B cell (primary cell): ENCODE results near the gene MZB1.

Experiments used
- EZH2 ChIP-seq: IDR thresholded peaks from 2 replicates; pipeline ENCODE4 v1.6.1; 2012; ENCODE audit warnings: borderline replicate concordance, low read depth, mild to moderate bottlenecking, moderate library complexity, low read length; ENCODE audit not compliant: insufficient read depth, poor library complexity, severe bottlenecking
- TF ChIP-seq, protein P1 (sequence below): fragments of 200-600 bp; IDR thresholded peaks from one replicate; pipeline ENCODE4 v1.8.0; 2022; ENCODE audit warnings: antibody characterized with exemption, mild to moderate bottlenecking

DNA sequence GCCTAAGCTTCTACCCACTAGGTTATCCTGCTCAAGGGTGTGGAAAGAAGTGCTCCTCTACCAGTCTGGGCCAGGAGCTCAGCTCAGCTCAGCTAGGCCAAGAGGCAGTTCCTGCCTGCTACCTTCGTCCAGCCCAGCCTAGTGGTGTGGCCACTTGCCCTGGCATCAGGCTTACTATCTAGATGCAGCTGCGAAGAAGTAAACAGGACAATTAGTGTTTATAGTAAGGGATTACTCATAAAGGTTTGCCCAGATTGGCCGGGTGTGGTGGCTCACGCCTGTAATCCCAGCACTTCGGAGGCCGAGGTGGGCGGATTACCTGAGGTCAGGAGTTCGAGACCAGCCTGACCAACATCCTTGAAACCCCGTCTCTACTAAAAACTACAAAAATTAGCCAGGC is 26.9 kb upstream of the MZB1 start:
- TF ChIP-seq, protein P1, sequence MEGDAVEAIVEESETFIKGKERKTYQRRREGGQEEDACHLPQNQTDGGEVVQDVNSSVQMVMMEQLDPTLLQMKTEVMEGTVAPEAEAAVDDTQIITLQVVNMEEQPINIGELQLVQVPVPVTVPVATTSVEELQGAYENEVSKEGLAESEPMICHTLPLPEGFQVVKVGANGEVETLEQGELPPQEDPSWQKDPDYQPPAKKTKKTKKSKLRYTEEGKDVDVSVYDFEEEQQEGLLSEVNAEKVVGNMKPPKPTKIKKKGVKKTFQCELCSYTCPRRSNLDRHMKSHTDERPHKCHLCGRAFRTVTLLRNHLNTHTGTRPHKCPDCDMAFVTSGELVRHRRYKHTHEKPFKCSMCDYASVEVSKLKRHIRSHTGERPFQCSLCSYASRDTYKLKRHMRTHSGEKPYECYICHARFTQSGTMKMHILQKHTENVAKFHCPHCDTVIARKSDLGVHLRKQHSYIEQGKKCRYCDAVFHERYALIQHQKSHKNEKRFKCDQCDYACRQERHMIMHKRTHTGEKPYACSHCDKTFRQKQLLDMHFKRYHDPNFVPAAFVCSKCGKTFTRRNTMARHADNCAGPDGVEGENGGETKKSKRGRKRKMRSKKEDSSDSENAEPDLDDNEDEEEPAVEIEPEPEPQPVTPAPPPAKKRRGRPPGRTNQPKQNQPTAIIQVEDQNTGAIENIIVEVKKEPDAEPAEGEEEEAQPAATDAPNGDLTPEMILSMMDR: no peak
- TF ChIP-seq EZH2: no peak
